Right atrium auricular region (tissue), 2 donors: ENCODE measurements around the gene MTMR12. TPM values are rescaled to one million over a fixed set of nuclear protein-coding genes. Genes with fewer than 3 reads are reported as not detected.

Experiments
- DNase-seq: peaks from one replicate; pipeline ENCODE4 v3.0.0-alpha.2; 2019; ENCODE audit warnings: low spot score
- H3K27ac ChIP-seq, 2 donors: fragments of 200-600 bp; sonication (generic); 1 replicate in 1 of 2; 2 replicates in 1 of 2; pipeline ENCODE4 v1.5.1; 2016 to 2019
- H3K27me3 ChIP-seq, 2 donors: fragments of 200-600 bp; sonication (generic); one replicate each; pipeline versions ENCODE4 v1.5.1 to v1.6.0; 2017 to 2019
- H3K36me3 ChIP-seq: fragments of 200-600 bp; sonication (generic); one replicate; pipeline ENCODE4 v1.5.1; 2016
- H3K4me1 ChIP-seq, 2 donors: fragments of 200-600 bp; sonication (generic); one replicate each; pipeline versions ENCODE4 v1.5.1 to v1.6.0; 2017 to 2019
- H3K4me3 ChIP-seq, 2 donors: fragments of 200-600 bp; sonication (generic); 1 replicate in 1 of 2; 2 replicates in 1 of 2; pipeline ENCODE4 v1.5.1; 2017 to 2019; ENCODE audit warnings: mild to moderate bottlenecking in 1 of 2, moderate library complexity in 1 of 2
- H3K9me3 ChIP-seq, 2 donors: fragments of 200-600 bp; sonication (generic); one replicate each; pipeline ENCODE4 v1.5.1; 2019
- CTCF ChIP-seq, 2 donors: fragments of 200-600 bp; sonication (generic); IDR thresholded peaks; one replicate each; pipeline ENCODE4 v1.5.1; 2019; ENCODE audit warnings: antibody characterized with exemption in 2 of 2
- total RNA-seq, 2 donors: library from RNA; depleted of rRNA; stranded (reverse); fragments of >200 nt; gene quantifications; one replicate each; pipeline ENCODE4 v1.1.0, GENCODE V29; 2016

The MTMR12 gene
- total RNA-seq, 2 donors from 2014 or later = 12.6 to 25.5 TPM

- no peak for TF ChIP-seq CTCF (IDR thresholded peaks at IDR 0.05)
- no peak overlapping the region for H3K4me3 ChIP-seq
- H3K27ac ChIP-seq = peak overlapping the region; percentile 27 to 60
- H3K27me3 ChIP-seq = no peaks in the 10 kb centered on the region
- DNase-seq = no peak
- peaks cover 0 to 39% of the 10 kb centered on the region in 2 donors for H3K4me1 ChIP-seq
- H3K9me3 ChIP-seq = no peaks in the 10 kb centered on the region
- peaks cover 41% of the 10 kb centered on the region for H3K36me3 ChIP-seq
Observed at GRCh38 chr5:32274548-32275395, 38.0 kb downstream of the MTMR12 start.

- H3K4me3 ChIP-seq = no peak overlapping the region
- peaks cover 51% of the 10 kb centered on the region for H3K36me3 ChIP-seq
- no peaks in the 10 kb centered on the region for H3K27me3 ChIP-seq
- no peak overlapping the region for H3K27ac ChIP-seq
- no peak for TF ChIP-seq CTCF (IDR thresholded peaks at IDR 0.05)
- no peak for DNase-seq
- H3K4me1 ChIP-seq = peaks cover 0 to 39% of the 10 kb centered on the region in 2 donors
- H3K9me3 ChIP-seq = no peaks in the 10 kb centered on the region
Observed at GRCh38 chr5:32273821-32274220, 38.9 kb downstream of the MTMR12 start.

GRCh38 chr5:32272746-32273145 lies 40.0 kb downstream of the MTMR12 start:
- peaks cover 0 to 30% of the 10 kb centered on the region in 2 donors for H3K4me1 ChIP-seq
- no peak for TF ChIP-seq CTCF (IDR thresholded peaks at IDR 0.05)
- DNase-seq = no peak
- H3K9me3 ChIP-seq = no peaks in the 10 kb centered on the region
- no peaks in the 10 kb centered on the region for H3K27me3 ChIP-seq
- no peak overlapping the region for H3K27ac ChIP-seq
- H3K36me3 ChIP-seq = peaks cover 61% of the 10 kb centered on the region
- no peak overlapping the region for H3K4me3 ChIP-seq

DNA sequence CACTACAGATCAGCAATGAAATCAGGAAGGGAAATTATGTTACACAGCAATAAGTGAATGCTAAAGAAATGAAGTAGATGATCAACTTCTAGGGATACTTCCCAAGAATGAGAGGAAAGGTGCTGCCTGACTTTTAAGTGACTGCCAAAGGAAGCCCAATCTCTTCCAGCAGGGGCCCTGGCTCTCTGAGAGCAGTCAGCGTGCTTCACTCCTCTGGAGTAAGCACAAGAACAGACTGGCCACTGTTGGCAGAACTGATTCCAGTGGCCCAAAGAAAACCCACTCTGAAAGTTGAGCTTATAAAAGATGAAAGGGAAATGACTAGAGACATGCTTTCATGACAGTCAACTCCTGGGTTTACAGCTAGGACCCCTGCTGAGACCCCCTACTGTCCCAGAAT lies 41.8 kb downstream of the MTMR12 start:
- no peaks in the 10 kb centered on the region for H3K9me3 ChIP-seq
- H3K4me1 ChIP-seq = peaks cover 0 to 16% of the 10 kb centered on the region in 2 donors
- H3K4me3 ChIP-seq = no peak overlapping the region
- H3K36me3 ChIP-seq = peaks cover 79% of the 10 kb centered on the region
- no peak for DNase-seq
- TF ChIP-seq CTCF (IDR thresholded peaks at IDR 0.05) = no peak
- no peak overlapping the region for H3K27ac ChIP-seq
- no peaks in the 10 kb centered on the region for H3K27me3 ChIP-seq

GRCh38 chr5:32270178-32270577 lies 42.6 kb downstream of the MTMR12 start:
- DNase-seq = no peak
- no peaks in the 10 kb centered on the region for H3K27me3 ChIP-seq
- no peaks in the 10 kb centered on the region for H3K9me3 ChIP-seq
- TF ChIP-seq CTCF (IDR thresholded peaks at IDR 0.05) = no peak
- H3K4me3 ChIP-seq = no peak overlapping the region
- H3K4me1 ChIP-seq = peaks cover 0 to 10% of the 10 kb centered on the region in 2 donors
- no peak overlapping the region for H3K27ac ChIP-seq
- peaks cover 84% of the 10 kb centered on the region for H3K36me3 ChIP-seq
